GM10266 (cell line): Measurements from ENCODE around the gene INMT.
"Not testable (repeated sequence)": the region's sequence is repeated elsewhere in the genome, so short reads cannot be mapped to it uniquely, and the experiment has no call there.

Source experiments
- DNase-seq: peaks from one replicate; pipeline ENCODE4 v3.0.0; 2012; ENCODE audit errors: extremely low spot score
- CTCF ChIP-seq: IDR thresholded peaks from 2 replicates; pipeline ENCODE4 v1.5.1; 2012; ENCODE audit warnings: mild to moderate bottlenecking, low read depth; ENCODE audit not compliant: control insufficient read depth, insufficient read depth; ENCODE audit errors: missing control alignments

INMT gene

GRCh38 chr7:30717181-30717580 is 34.8 kb upstream of the INMT start:
- TF ChIP-seq CTCF = no peak
- no peak for DNase-seq

GRCh38 chr7:30719434-30719833 is 32.5 kb upstream of the INMT start:
- not testable (repeated sequence) for DNase-seq

DNA sequence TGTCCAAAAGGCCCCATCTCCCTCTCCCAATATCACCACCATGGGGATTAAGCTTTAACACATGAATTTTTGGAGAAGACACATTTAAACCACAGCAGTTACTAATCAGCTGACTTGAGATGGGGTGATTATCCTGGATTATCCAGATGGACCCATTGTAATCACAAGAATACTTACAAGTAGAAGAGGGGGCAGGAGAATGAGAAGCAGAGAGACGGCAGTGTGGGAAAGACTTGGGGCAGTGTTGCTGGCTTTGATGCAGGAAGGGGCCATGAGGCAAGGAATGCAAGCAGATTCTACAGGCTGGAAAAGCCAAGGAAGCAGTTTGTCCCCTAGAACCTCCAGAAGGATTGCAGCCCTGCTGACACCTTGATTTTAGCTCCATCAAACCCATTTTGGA is 30.7 kb upstream of the INMT start:
- TF ChIP-seq CTCF = no peak

GRCh38 chr7:30722187-30722586 is 29.7 kb upstream of the INMT start:
- TF ChIP-seq CTCF = no peak
- DNase-seq = no peak

More for the DNA sequence above, 30.7 kb upstream of the INMT start:
- DNase-seq = no peak

DNA sequence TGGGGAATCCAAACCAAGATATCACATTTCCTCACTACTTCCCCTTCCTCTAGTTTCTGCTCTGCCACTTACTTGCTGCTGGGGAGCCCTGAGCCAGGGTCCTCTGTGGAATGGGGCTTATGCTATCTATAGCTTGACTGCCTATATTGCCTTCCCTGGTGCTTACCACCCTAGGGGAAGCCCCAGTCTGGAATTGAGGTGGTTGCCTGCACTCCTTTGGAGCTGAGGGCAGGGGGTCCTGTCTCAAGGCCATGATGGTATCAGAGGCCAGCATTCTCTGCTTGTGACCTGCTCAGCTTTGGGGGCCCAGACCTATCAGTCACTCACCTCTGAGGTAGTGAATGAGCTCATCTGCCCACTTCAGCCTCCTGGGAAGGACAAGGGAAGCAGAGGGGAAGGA is 29.3 kb upstream of the INMT start:
- DNase-seq = no peak
- no peak for TF ChIP-seq CTCF

DNA sequence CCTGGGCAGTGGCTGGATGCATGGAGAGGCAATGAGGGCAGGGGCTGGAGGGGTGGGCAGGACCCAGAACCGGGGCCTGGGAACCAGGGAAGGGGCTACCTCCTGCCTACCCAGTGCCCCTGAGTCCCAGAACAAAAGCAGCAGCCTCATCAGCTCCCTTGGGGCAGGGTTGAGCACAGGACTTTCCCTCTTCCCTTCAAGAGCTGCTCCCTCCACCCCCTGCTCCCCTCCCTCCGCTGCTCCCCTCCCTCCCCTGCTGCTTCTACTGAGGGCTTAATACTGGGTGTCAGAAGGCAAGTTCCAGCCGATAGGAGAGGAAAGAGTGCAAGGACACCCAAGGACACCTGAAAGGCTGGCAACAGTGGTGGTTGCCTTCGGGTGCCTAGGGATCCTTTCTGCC is 28.2 kb upstream of the INMT start:
- no peak for DNase-seq
- TF ChIP-seq CTCF = no peak

GRCh38 chr7:30726296-30727006 is 25.5 kb upstream of the INMT start:
- no peak for DNase-seq
- no peak for TF ChIP-seq CTCF
